ENCODE results near the gene CTNNA3. TPM values are rescaled to one million over a fixed set of nuclear protein-coding genes. Genes with fewer than 3 reads are reported as not detected.

The CTNNA3 gene
- total and polyA plus RNA-seq, 2 donors (not counting 1 experiment from before 2014, with no cell fraction given), result not detected

DNA sequence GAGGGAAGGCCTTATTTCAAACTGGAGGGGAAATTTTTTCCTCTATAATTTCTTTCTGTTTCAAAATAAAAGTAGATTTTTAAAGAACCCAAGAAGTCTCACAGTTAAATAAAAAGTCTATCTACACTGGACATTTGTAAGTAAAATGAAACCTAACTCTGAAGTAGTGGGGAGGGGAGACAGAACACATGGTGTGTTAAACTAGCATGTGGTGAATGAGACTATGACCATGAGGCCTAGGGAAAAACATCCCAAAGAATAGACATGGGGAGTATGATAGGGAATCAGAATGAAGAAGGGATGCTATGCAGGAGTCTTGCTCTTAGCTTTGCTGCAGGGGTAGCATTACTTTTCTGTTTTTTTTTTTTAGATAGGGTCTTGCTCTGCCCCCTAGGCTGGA lies 1831.5 kb downstream of the CTNNA3 start:
- no peaks in the 10 kb centered on the region for H4K20me1 ChIP-seq (ENCODE audit: control insufficient read depth, extremely low read depth, insufficient read depth, low read length)
- no peaks in the 10 kb centered on the region for H3K27me3 ChIP-seq (ENCODE audit: control insufficient read depth, insufficient read depth, low read length)
- no peaks in the 10 kb centered on the region for H3K36me3 ChIP-seq (ENCODE audit: control insufficient read depth, insufficient read depth, low read length)
- H3K4me3 ChIP-seq (replicated peaks in 1 of 4; ENCODE audit: control extremely low read depth in 1 of 4, insufficient read depth in 1 of 4, low read depth in 3 of 4, low read length in 4 of 4), result no peak overlapping the region
- no peak overlapping the region for H2AFZ ChIP-seq (ENCODE audit: low read length)
- no peak for DNase-seq (ENCODE audit: low read depth in 2 of 2)
- H3K9me3 ChIP-seq (ENCODE audit: control insufficient read depth, insufficient read depth, low read depth, low read length), result no peaks in the 10 kb centered on the region
- H3K27ac ChIP-seq (ENCODE audit: insufficient read depth, low read length), result no peak overlapping the region
- no peaks in the 10 kb centered on the region for H3K79me2 ChIP-seq (ENCODE audit: control insufficient read depth, insufficient read depth, low read length)
- TF ChIP-seq EZH2 (IDR thresholded peaks at IDR 0.05; ENCODE audit: low read length, missing control alignments), result no peak
- TF ChIP-seq, protein P1, sequence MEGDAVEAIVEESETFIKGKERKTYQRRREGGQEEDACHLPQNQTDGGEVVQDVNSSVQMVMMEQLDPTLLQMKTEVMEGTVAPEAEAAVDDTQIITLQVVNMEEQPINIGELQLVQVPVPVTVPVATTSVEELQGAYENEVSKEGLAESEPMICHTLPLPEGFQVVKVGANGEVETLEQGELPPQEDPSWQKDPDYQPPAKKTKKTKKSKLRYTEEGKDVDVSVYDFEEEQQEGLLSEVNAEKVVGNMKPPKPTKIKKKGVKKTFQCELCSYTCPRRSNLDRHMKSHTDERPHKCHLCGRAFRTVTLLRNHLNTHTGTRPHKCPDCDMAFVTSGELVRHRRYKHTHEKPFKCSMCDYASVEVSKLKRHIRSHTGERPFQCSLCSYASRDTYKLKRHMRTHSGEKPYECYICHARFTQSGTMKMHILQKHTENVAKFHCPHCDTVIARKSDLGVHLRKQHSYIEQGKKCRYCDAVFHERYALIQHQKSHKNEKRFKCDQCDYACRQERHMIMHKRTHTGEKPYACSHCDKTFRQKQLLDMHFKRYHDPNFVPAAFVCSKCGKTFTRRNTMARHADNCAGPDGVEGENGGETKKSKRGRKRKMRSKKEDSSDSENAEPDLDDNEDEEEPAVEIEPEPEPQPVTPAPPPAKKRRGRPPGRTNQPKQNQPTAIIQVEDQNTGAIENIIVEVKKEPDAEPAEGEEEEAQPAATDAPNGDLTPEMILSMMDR (conservative IDR thresholded peaks at IDR 0.05 in 1 of 2, IDR thresholded peaks at IDR 0.05 in 1 of 2; ENCODE audit: low read depth in 1 of 2, low read length in 2 of 2), result no peak
- H3K4me1 ChIP-seq (ENCODE audit: control insufficient read depth, extremely low read depth, insufficient read depth, low read length), result no peaks in the 10 kb centered on the region
- no peak overlapping the region for H3K4me2 ChIP-seq (ENCODE audit: extremely low read depth, insufficient read depth, low read length)
- no peak overlapping the region for H3K9ac ChIP-seq (ENCODE audit: insufficient read depth, low read length)

DNA sequence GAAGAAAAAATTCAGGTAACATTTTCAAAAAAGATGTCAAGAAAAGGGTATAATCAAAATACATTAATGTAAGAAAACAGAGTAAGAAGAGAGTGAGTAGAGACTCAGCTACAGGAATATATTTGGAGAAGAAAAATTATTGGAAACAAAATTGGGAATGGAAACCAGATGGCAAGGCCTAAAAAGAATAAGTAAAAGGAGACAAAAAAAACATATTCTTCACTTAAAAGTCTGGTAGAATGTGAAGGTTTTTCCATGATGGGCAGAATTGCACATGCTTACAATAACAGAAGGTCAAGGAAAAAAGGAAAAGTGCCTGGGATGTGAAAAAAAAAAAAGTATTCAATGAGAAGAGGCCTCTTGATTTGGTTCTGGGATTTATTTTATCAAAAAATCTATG lies 1832.0 kb downstream of the CTNNA3 start:
- no peak for DNase-seq (ENCODE audit: low read depth in 2 of 2)
- H3K27me3 ChIP-seq (ENCODE audit: control insufficient read depth, insufficient read depth, low read length), result no peaks in the 10 kb centered on the region
- H2AFZ ChIP-seq (ENCODE audit: low read length), result no peak overlapping the region
- H3K27ac ChIP-seq (ENCODE audit: insufficient read depth, low read length), result no peak overlapping the region
- no peak overlapping the region for H3K4me3 ChIP-seq (replicated peaks in 1 of 4; ENCODE audit: control extremely low read depth in 1 of 4, insufficient read depth in 1 of 4, low read depth in 3 of 4, low read length in 4 of 4)
- H3K4me2 ChIP-seq (ENCODE audit: extremely low read depth, insufficient read depth, low read length), result no peak overlapping the region
- no peaks in the 10 kb centered on the region for H3K79me2 ChIP-seq (ENCODE audit: control insufficient read depth, insufficient read depth, low read length)
- no peaks in the 10 kb centered on the region for H4K20me1 ChIP-seq (ENCODE audit: control insufficient read depth, extremely low read depth, insufficient read depth, low read length)
- H3K4me1 ChIP-seq (ENCODE audit: control insufficient read depth, extremely low read depth, insufficient read depth, low read length), result no peaks in the 10 kb centered on the region
- no peaks in the 10 kb centered on the region for H3K9me3 ChIP-seq (ENCODE audit: control insufficient read depth, insufficient read depth, low read depth, low read length)
- no peaks in the 10 kb centered on the region for H3K36me3 ChIP-seq (ENCODE audit: control insufficient read depth, insufficient read depth, low read length)
- no peak overlapping the region for H3K9ac ChIP-seq (ENCODE audit: insufficient read depth, low read length)
- TF ChIP-seq, protein P1 (conservative IDR thresholded peaks at IDR 0.05 in 1 of 2, IDR thresholded peaks at IDR 0.05 in 1 of 2; ENCODE audit: low read depth in 1 of 2, low read length in 2 of 2), result no peak
- no peak for TF ChIP-seq EZH2 (IDR thresholded peaks at IDR 0.05; ENCODE audit: low read length, missing control alignments)

Other genes starting within 250 kb of the CTNNA3 start
- gene DNAJC12, start 142.0 kb upstream of the CTNNA3 start, total RNA-seq, result 1.8 and 3.9 TPM in 2 replicates
- gene DNAJC12, start 142.0 kb upstream of the CTNNA3 start, polyA plus RNA-seq, result 1.1 and 2.3 TPM in 2 replicates
- gene SIRT1, start 188.5 kb upstream of the CTNNA3 start, total RNA-seq, result 21.1 TPM in 2 replicates
- gene SIRT1, start 188.5 kb upstream of the CTNNA3 start, polyA plus RNA-seq, result 17.0 and 18.0 TPM in 2 replicates